Measurements from ENCODE around the gene PBX2. TPM values are rescaled to one million over a fixed set of nuclear protein-coding genes. Genes with fewer than 3 reads are reported as not detected.

The PBX2 gene
- total and polyA plus RNA-seq, 10 of the 15 experiments (the other 5 are each of a cell fraction or from before 2014, with no cell fraction given): 0.84 to 66.5 (median 20.6) TPM

GRCh38 chr6:32175711-32176475 lies 14.1 kb downstream of the PBX2 start, which contains the start of gene AGPAT1 (continued):
- TF ChIP-seq PBX3 (IDR thresholded peaks at IDR 0.05; ENCODE audit: insufficient replicate concordance, low read depth, low read length) (peak; percentile 98), NRF1 (conservative IDR thresholded peaks at IDR 0.05; ENCODE audit: low read depth, low read length) (no peak), SKIL (IDR thresholded peaks at IDR 0.05; ENCODE audit: low read depth, poor library complexity, severe bottlenecking) (no peak), JUND (IDR thresholded peaks at IDR 0.05; ENCODE audit: low read depth, low read length) (no peak), RELB (IDR thresholded peaks at IDR 0.05; ENCODE audit: low read depth) (no peak), CEBPZ (IDR thresholded peaks at IDR 0.05; ENCODE audit: low read depth, low read length) (no peak), ATF3 (IDR thresholded peaks at IDR 0.05; ENCODE audit: borderline replicate concordance, extremely low read depth, low read depth, low read length) (no peak), PAX5 (IDR thresholded peaks at IDR 0.05; ENCODE audit: borderline replicate concordance, low read depth, low read length) (no peak), SIN3A (IDR thresholded peaks at IDR 0.05; ENCODE audit: low read depth, low read length) (no peak), MYB (IDR thresholded peaks at IDR 0.05; ENCODE audit: borderline replicate concordance, low read depth, low read length) (no peak), MEF2A (IDR thresholded peaks at IDR 0.05; ENCODE audit: insufficient read depth, low read depth, low read length) (no peak), SMC3 (IDR thresholded peaks at IDR 0.05; ENCODE audit: borderline replicate concordance, low read length) (no peak), BCL11A (IDR thresholded peaks at IDR 0.05; ENCODE audit: low read depth, low read length) (no peak), TARDBP (IDR thresholded peaks at IDR 0.05; ENCODE audit: borderline replicate concordance) (no peak), DPF2 (IDR thresholded peaks at IDR 0.05) (peak; percentile 94), HDAC2 (IDR thresholded peaks at IDR 0.05) (no peak), POLR2A (IDR thresholded peaks at IDR 0.05; ENCODE audit: low read depth, low read length) (peak; percentile 75), POLR2AphosphoS2 (IDR thresholded peaks at IDR 0.05; ENCODE audit: low read depth, low read length) (0 out of 2 replicates have a peak, but pooled peaks have one; percentile 29)
